ENCODE results near the gene DPEP1. TPM values are rescaled to one million over a fixed set of nuclear protein-coding genes. Genes with fewer than 3 reads are reported as not detected.

Gene DPEP1
- total RNA-seq, 1 experiment from 2014 or later, result 0.49 TPM

DNA sequence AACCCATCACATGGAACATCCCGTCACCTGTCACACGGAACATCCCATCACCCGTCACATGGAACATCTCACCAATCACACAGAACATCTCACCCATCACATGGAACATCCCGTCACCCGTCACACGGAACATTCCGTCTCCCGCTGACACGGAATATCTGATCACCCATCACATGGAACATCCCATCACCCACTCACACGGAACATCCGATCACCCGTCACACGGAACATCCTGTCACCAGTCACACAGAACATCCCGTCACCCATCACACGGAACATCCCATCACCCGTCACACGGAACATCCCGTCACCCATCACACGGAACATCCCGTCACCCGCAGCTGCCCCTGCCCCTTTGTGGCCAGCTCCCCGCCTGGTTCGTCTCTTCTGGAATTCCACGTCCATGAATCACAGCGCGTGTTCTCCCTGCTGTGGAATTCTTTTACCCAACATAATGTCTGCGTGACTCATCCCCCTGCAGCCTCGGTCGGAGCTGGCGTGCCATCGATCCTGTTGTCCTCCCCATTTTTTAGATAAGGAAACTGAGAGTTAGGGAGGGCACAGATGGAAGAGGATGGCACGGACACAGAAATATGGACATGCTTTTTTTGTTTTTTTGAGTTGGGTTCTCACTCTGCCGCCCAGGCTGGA, 32.3 kb upstream of the DPEP1 start:
- H3K4me1 ChIP-seq (ENCODE audit: insufficient read depth, low read length, poor library complexity, severe bottlenecking), result peaks cover 9% of the 10 kb centered on the region
- TF ChIP-seq EZH2 (IDR thresholded peaks at IDR 0.05; ENCODE audit: borderline replicate concordance, low read depth, low read length, poor library complexity, severe bottlenecking), result no peak
- TF ChIP-seq, protein P1, sequence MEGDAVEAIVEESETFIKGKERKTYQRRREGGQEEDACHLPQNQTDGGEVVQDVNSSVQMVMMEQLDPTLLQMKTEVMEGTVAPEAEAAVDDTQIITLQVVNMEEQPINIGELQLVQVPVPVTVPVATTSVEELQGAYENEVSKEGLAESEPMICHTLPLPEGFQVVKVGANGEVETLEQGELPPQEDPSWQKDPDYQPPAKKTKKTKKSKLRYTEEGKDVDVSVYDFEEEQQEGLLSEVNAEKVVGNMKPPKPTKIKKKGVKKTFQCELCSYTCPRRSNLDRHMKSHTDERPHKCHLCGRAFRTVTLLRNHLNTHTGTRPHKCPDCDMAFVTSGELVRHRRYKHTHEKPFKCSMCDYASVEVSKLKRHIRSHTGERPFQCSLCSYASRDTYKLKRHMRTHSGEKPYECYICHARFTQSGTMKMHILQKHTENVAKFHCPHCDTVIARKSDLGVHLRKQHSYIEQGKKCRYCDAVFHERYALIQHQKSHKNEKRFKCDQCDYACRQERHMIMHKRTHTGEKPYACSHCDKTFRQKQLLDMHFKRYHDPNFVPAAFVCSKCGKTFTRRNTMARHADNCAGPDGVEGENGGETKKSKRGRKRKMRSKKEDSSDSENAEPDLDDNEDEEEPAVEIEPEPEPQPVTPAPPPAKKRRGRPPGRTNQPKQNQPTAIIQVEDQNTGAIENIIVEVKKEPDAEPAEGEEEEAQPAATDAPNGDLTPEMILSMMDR (conservative IDR thresholded peaks at IDR 0.05; ENCODE audit: low read depth, low read length), result no peak
- peaks cover 62% of the 10 kb centered on the region for H3K36me3 ChIP-seq (ENCODE audit: insufficient read depth, low read length, poor library complexity, severe bottlenecking)
- no peaks in the 10 kb centered on the region for H3K27me3 ChIP-seq (replicated peaks; ENCODE audit: insufficient read depth, low read depth, low read length, poor library complexity)
- DNase-seq (ENCODE audit: low spot score), result no peak
- BruUV-seq (replicated peaks), result TSS peak; percentile 21
- intact Hi-C loops (cut with micrococcal nuclease; ENCODE audit: unreplicated experiment), result no loop called here
- no peaks in the 10 kb centered on the region for H3K9me3 ChIP-seq (ENCODE audit: low read depth, low read length, poor library complexity, severe bottlenecking)
- ChIA-PET CTCF (no interaction called here), POLR2A (ENCODE audit: low non-redundant PET) (no interaction called here)
- H3K27ac ChIP-seq (ENCODE audit: low read depth, low read length, poor library complexity, severe bottlenecking), result no peak overlapping the region
- H3K4me3 ChIP-seq (ENCODE audit: low read depth, low read length, poor library complexity, severe bottlenecking), result no peak overlapping the region

DNA sequence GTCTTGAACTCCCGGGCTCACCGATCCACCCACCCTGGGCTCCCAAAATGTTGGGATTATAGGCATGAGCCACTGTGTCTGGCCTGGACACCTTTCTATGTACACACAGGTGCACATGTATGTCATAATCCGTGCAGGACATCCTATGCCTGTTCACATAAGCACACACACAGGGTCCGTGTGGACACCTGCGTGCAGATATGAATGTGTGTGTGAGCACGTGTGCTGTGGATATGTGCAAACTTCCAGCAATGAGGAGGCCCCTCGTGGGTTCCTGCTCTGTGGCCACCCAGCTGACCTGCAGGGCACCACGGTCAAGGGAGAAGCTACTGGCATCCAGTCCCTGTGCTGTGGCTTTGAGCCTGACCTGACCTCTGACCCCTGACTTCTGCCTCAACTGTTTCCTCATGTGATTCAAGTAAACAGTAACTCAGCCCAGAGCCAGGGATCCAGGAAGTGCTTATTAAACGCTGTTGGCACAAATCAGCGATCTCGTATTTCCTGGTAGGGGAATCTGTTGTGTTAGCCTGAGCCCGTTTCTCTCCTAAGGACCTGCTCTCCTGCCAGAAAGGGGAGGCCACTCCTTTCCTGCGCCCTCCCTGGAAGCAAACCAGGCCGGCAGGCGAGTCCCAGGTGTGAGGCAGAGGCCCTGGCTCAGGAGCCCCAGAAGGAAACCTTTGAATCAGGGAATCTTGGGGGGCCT, 31.4 kb upstream of the DPEP1 start:
- intact Hi-C loops (cut with micrococcal nuclease; ENCODE audit: unreplicated experiment), result no loop called here
- TF ChIP-seq, protein P1 (conservative IDR thresholded peaks at IDR 0.05; ENCODE audit: low read depth, low read length), result no peak
- no peak for TF ChIP-seq EZH2 (IDR thresholded peaks at IDR 0.05; ENCODE audit: borderline replicate concordance, low read depth, low read length, poor library complexity, severe bottlenecking)
- Histone ChIP-seq H3K27me3 (replicated peaks; ENCODE audit: insufficient read depth, low read depth, low read length, poor library complexity) (no peaks in the 10 kb centered on the region), H3K36me3 (ENCODE audit: insufficient read depth, low read length, poor library complexity, severe bottlenecking) (peaks cover 68% of the 10 kb centered on the region), H3K9me3 (ENCODE audit: low read depth, low read length, poor library complexity, severe bottlenecking) (no peaks in the 10 kb centered on the region), H3K4me3 (ENCODE audit: low read depth, low read length, poor library complexity, severe bottlenecking) (no peak overlapping the region), H3K27ac (ENCODE audit: low read depth, low read length, poor library complexity, severe bottlenecking) (no peak overlapping the region), H3K4me1 (ENCODE audit: insufficient read depth, low read length, poor library complexity, severe bottlenecking) (peaks cover 4% of the 10 kb centered on the region)
- BruUV-seq (replicated peaks), result no TSS peak
- no peak for DNase-seq (ENCODE audit: low spot score)
- CTCF ChIA-PET, result interaction anchor here (0.6 kb wide), 1 partner anchor 89 kb away, joined by 3 read pairs; no protein-coding TSS in a partner anchor
- POLR2A ChIA-PET (ENCODE audit: low non-redundant PET), result no interaction called here

DNA sequence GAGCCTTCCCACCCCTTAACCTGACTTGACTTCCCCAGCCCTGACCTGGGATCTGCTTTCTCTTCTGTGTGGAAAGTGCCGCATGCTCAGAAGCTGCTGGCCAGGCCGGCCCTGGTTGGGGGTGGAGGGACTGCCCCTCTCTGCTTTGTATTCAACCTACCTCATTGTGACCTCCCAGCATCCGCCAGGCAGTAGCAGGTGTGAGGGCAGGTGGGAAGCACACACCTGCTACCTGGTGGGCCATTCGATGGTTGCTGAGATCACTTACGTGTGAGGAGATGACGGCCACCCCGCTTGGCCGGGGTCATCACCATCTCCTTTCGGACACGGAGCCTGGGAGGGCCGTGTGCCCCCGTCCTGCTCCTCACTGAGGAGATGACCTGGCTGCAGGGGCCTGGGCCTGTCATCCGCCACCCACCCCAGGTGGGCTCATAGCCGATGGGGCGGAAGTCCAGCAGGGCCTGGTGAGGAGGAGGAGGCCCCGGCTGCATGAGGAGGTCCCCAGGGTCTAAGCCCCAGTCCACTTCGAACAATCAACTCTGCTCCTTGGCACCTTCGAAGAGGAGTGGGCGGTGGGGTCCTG, 30.7 kb upstream of the DPEP1 start:
- Histone ChIP-seq H3K27ac (ENCODE audit: low read depth, low read length, poor library complexity, severe bottlenecking) (no peak overlapping the region), H3K9me3 (ENCODE audit: low read depth, low read length, poor library complexity, severe bottlenecking) (no peaks in the 10 kb centered on the region), H3K4me1 (ENCODE audit: insufficient read depth, low read length, poor library complexity, severe bottlenecking) (peaks cover 4% of the 10 kb centered on the region), H3K36me3 (ENCODE audit: insufficient read depth, low read length, poor library complexity, severe bottlenecking) (peaks cover 62% of the 10 kb centered on the region), H3K4me3 (ENCODE audit: low read depth, low read length, poor library complexity, severe bottlenecking) (no peak overlapping the region), H3K27me3 (replicated peaks; ENCODE audit: insufficient read depth, low read depth, low read length, poor library complexity) (no peaks in the 10 kb centered on the region)
- DNase-seq (ENCODE audit: low spot score), result no peak
- no TSS peak for BruUV-seq (replicated peaks)
- ChIA-PET CTCF (no interaction called here), POLR2A (ENCODE audit: low non-redundant PET) (interaction anchor here (0.6 kb wide), 1 partner anchor 8 kb away, joined by 9 read pairs; no protein-coding TSS in a partner anchor)
- no peak for TF ChIP-seq EZH2 (IDR thresholded peaks at IDR 0.05; ENCODE audit: borderline replicate concordance, low read depth, low read length, poor library complexity, severe bottlenecking)
- intact Hi-C loops (cut with micrococcal nuclease; ENCODE audit: unreplicated experiment), result no loop called here
